ENCODE results near the gene CAMK2A. TPM values are rescaled to one million over a fixed set of nuclear protein-coding genes. Genes with fewer than 3 reads are reported as not detected.

CAMK2A gene
- 3.9 to 4.1 TPM (median 4.0 TPM) in 3 replicates for total RNA-seq

DNA sequence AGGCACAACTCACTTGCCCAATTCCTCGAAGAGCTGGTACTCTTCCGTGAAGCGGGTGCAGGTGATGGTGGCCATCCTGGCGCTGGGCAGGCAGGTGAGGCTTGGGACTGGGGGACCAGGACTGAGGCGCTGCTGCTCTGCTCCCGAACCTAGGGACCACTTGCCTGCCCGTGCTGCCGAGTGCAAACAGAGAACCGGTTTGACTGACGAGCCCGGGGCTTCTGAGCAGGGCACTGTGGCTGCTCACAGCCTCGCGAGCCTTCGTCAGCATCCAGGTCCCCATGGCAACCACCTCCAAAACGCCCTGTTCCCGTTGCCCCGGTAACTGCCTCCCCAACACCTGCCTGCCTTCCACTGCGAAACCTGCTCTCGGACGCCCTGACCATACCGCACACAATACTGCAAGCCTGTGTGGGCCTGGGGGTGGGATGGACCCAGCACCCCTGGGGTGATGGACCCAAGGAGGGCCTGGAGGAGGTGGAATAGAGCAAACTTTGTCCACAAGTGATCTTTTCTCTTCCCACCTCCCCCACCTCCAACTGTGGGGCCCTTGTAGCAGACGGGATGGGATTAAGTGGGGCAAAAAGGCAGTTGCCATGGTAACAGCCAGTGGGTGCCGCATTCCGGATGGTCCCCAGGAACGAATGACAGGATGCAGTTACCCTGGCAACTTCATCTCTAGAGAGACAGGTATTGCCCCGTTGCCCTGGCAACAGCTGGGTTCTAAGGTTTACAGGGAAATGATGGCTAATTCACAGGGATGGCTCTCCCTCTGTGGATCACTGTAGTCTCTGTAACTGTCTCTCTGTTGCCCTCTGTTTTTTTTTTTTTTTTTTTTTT, at the start of gene CAMK2A:
TSS of gene CAMK2A (minus strand) at position 223 of the 840 bp plus-strand sequence. CDS start at position 75, 148 bp downstream.
- Mint-ChIP-seq H3K4me3 (no peak within 1 kb of the TSS), H3K4me1 (peaks cover 10% of the 10 kb centered on the region), H3K36me3 (no peaks in the 10 kb centered on the region), H3K27ac (peak within 1 kb of the TSS; percentile 51), H3K27me3 (ENCODE audit: low read depth) (no peaks in the 10 kb centered on the region), H3K9me3 (no peaks in the 10 kb centered on the region)
- TF ChIP-seq, protein P1, sequence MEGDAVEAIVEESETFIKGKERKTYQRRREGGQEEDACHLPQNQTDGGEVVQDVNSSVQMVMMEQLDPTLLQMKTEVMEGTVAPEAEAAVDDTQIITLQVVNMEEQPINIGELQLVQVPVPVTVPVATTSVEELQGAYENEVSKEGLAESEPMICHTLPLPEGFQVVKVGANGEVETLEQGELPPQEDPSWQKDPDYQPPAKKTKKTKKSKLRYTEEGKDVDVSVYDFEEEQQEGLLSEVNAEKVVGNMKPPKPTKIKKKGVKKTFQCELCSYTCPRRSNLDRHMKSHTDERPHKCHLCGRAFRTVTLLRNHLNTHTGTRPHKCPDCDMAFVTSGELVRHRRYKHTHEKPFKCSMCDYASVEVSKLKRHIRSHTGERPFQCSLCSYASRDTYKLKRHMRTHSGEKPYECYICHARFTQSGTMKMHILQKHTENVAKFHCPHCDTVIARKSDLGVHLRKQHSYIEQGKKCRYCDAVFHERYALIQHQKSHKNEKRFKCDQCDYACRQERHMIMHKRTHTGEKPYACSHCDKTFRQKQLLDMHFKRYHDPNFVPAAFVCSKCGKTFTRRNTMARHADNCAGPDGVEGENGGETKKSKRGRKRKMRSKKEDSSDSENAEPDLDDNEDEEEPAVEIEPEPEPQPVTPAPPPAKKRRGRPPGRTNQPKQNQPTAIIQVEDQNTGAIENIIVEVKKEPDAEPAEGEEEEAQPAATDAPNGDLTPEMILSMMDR (IDR thresholded peaks at IDR 0.05; ENCODE audit: unreplicated experiment) = no peak
- DNase-seq (ENCODE audit: low spot score in 2 of 2, unreplicated experiment in 2 of 2) = no peak

DNA sequence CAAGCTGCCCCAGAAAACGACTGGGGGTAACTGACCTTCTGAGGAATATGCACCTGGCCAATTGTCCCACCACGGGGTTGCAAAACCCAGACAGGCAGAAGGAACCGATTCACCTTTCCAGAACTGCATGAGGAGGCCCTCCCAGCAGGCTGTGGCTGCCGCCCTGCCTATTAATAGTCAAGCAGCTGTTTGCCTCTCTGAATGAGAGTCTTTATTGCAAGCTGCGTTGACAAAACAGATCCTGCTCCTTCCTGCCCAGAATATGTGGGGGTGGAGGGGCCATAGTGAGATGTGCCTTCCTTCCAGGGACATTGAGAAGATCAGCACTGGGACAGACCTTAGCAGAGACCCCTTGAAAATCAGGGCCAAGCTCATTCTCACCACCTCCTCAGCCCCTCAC, 49.6 kb upstream of the CAMK2A start:
- Mint-ChIP-seq H3K27me3 (ENCODE audit: low read depth) (no peaks in the 10 kb centered on the region), H3K9me3 (no peaks in the 10 kb centered on the region), H3K4me3 (no peak overlapping the region), H3K27ac (no peak overlapping the region), H3K36me3 (no peaks in the 10 kb centered on the region), H3K4me1 (peaks cover 6% of the 10 kb centered on the region)
- TF ChIP-seq, protein P1 (IDR thresholded peaks at IDR 0.05; ENCODE audit: unreplicated experiment) = no peak
- DNase-seq (ENCODE audit: low spot score in 2 of 2, unreplicated experiment in 2 of 2) = no peak

DNA sequence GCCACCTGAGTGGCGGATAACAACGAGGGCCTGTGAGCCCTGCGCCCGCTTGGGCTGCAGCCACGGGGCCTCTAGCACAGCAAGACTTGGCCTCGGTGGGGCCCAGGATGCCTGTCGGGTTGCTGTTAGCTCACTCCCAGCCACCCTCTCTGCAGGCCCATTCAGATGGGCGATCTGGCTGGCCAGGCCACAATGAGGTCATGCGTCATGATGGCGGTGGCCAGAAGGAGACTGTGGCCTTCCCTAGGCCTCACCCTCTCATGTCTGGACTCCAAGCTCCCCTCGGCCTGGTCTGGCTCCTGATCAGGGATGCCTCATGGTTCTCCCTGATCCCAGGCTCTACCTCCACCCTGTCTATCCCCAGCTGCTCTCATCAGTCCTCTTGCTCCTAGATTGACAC, 49.0 kb upstream of the CAMK2A start:
- H3K27ac Mint-ChIP-seq = no peak overlapping the region
- H3K4me3 Mint-ChIP-seq = no peak overlapping the region
- H3K9me3 Mint-ChIP-seq = no peaks in the 10 kb centered on the region
- TF ChIP-seq, protein P1 (IDR thresholded peaks at IDR 0.05; ENCODE audit: unreplicated experiment) = no peak
- DNase-seq (ENCODE audit: low spot score in 2 of 2, unreplicated experiment in 2 of 2) = no peak
- H3K4me1 Mint-ChIP-seq = peaks cover 6% of the 10 kb centered on the region
- no peaks in the 10 kb centered on the region for H3K27me3 Mint-ChIP-seq (ENCODE audit: low read depth)
- H3K36me3 Mint-ChIP-seq = no peaks in the 10 kb centered on the region

DNA sequence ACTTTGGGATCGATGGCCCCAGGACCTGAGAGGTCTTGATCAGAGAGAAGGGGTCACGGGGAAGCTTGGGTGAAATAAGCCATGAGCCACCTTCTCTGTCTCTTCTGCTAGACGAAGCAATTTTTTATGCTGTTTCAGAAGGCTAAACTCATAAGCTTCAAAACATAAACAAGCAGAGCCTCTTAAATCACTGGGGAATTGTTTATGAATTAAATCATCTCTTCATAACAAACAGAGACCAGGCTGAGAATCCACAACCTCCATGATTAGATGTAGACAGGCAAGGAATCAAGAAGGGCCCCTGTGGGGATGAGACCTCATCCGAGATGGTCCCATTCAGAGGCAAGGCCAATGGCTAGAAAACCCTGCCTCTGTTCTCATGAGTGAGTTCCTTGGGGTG, 46.2 kb upstream of the CAMK2A start:
- no peak for DNase-seq (ENCODE audit: low spot score in 2 of 2, unreplicated experiment in 2 of 2)
- no peaks in the 10 kb centered on the region for H3K9me3 Mint-ChIP-seq
- H3K27me3 Mint-ChIP-seq (ENCODE audit: low read depth) = no peaks in the 10 kb centered on the region
- peaks cover 6% of the 10 kb centered on the region for H3K4me1 Mint-ChIP-seq
- no peaks in the 10 kb centered on the region for H3K36me3 Mint-ChIP-seq
- H3K4me3 Mint-ChIP-seq = no peak overlapping the region
- no peak overlapping the region for H3K27ac Mint-ChIP-seq
- TF ChIP-seq, protein P1 (IDR thresholded peaks at IDR 0.05; ENCODE audit: unreplicated experiment) = no peak

DNA sequence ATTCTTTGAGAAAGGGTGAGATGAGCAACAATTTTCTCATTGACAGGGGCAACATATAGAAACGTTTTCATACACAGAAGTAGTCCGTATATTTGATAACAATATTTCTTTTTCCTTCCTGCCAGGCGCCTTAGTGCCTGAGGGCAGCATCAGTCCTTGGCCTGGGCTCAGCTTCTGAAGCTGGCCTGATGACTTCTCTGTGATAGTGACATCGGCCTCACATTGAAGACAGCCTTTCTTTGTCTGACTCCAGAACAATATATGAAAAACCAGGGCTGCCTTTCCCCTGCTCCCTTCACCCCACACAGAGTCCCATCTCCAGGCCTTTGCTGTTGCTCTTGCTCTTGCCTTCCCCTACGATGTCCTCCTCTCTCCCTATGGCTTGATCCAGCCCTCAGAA, 43.8 kb upstream of the CAMK2A start:
- no peaks in the 10 kb centered on the region for H3K9me3 Mint-ChIP-seq
- H3K4me3 Mint-ChIP-seq = no peak overlapping the region
- TF ChIP-seq, protein P1 (IDR thresholded peaks at IDR 0.05; ENCODE audit: unreplicated experiment) = no peak
- peaks cover 18% of the 10 kb centered on the region for H3K4me1 Mint-ChIP-seq
- no peak for DNase-seq (ENCODE audit: low spot score in 2 of 2, unreplicated experiment in 2 of 2)
- H3K36me3 Mint-ChIP-seq = no peaks in the 10 kb centered on the region
- no peak overlapping the region for H3K27ac Mint-ChIP-seq
- no peaks in the 10 kb centered on the region for H3K27me3 Mint-ChIP-seq (ENCODE audit: low read depth)
